Measurements from ENCODE around the gene CADM1.

- TF ChIP-seq CTCF (IDR thresholded peaks at IDR 0.05 in 8 of 11, conservative IDR thresholded peaks at IDR 0.05 in 3 of 11), result no peak
- no peak for TF ChIP-seq POLR2AphosphoS5 (IDR thresholded peaks at IDR 0.05)
- no peak for TF ChIP-seq POLR2A (IDR thresholded peaks at IDR 0.05)
Measured at GRCh38 chr11:115306689-115307088, 197.5 kb downstream of the CADM1 start.
